ENCODE measurements around the gene HIRIP3.

HIRIP3 gene

GRCh38 chr16:29999605-30000004 lies 4.2 kb upstream of the HIRIP3 start:
- Mint-ChIP-seq H3K36me3 (peaks cover 35% of the 10 kb centered on the region), H3K4me1 (peaks cover 28% of the 10 kb centered on the region), H3K27ac (no peak overlapping the region), H3K27me3 (no peaks in the 10 kb centered on the region), H3K4me3 (no peak overlapping the region), H3K9me3 (no peaks in the 10 kb centered on the region)
- DNase-seq, result no peak
- CTCF ChIA-PET, result no interaction called here

- peak overlapping the region; percentile 98 for H3K27ac Mint-ChIP-seq
- H3K27me3 Mint-ChIP-seq, result no peaks in the 10 kb centered on the region
- peaks cover 40% of the 10 kb centered on the region for H3K4me1 Mint-ChIP-seq
- no peaks in the 10 kb centered on the region for H3K9me3 Mint-ChIP-seq
- DNase-seq, result no peak
- peaks cover 38% of the 10 kb centered on the region for H3K36me3 Mint-ChIP-seq
- CTCF ChIA-PET, result interaction anchor here (1.2 to 1.3 kb wide), 2 partner anchors 36 to 297 kb away, joined by 3 to 5 read pairs; no protein-coding TSS in a partner anchor
- H3K4me3 Mint-ChIP-seq, result peak overlapping the region; percentile 93
Measured at GRCh38 chr16:29996766-29997250, 1.4 kb upstream of the HIRIP3 start.

GRCh38 chr16:29995911-29996765 lies 721 bp upstream of the HIRIP3 start, which contains the start of gene INO80E:
Gene INO80E, plus strand, starts transcription at chr16:29996241. Its CDS starts 70 bp downstream, at chr16:29996311.
- Mint-ChIP-seq H3K27me3 (no peaks in the 10 kb centered on the region), H3K4me1 (peaks cover 40% of the 10 kb centered on the region), H3K27ac (peak within 1 kb of the TSS; percentile 98), H3K9me3 (no peaks in the 10 kb centered on the region), H3K4me3 (peak within 1 kb of the TSS; percentile 93), H3K36me3 (peaks cover 40% of the 10 kb centered on the region)
- CTCF ChIA-PET, result interaction anchor here (0.6 to 1.3 kb wide), 3 partner anchors 8 to 296 kb away, joined by 3 to 5 read pairs (median 3); no protein-coding TSS in a partner anchor
- peak; percentile 100 for DNase-seq

GRCh38 chr16:29994600-29995323 lies 655 bp downstream of the HIRIP3 start:
- H3K4me1 Mint-ChIP-seq, result peaks cover 40% of the 10 kb centered on the region
- peak overlapping the region; percentile 93 for H3K4me3 Mint-ChIP-seq
- no peaks in the 10 kb centered on the region for H3K9me3 Mint-ChIP-seq
- peak overlapping the region; percentile 98 for H3K27ac Mint-ChIP-seq
- CTCF ChIA-PET, result no interaction called here
- peak; percentile 86 for DNase-seq
- no peaks in the 10 kb centered on the region for H3K27me3 Mint-ChIP-seq
- H3K36me3 Mint-ChIP-seq, result peaks cover 47% of the 10 kb centered on the region

- Mint-ChIP-seq H3K36me3 (peaks cover 52% of the 10 kb centered on the region), H3K4me1 (peaks cover 40% of the 10 kb centered on the region), H3K27me3 (no peaks in the 10 kb centered on the region), H3K27ac (peak overlapping the region; percentile 98), H3K4me3 (peak overlapping the region; percentile 93), H3K9me3 (no peaks in the 10 kb centered on the region)
- CTCF ChIA-PET, result no interaction called here
- no peak for DNase-seq
Measured at GRCh38 chr16:29993903-29994599, 1.4 kb downstream of the HIRIP3 start.

- DNase-seq, result no peak
- Mint-ChIP-seq H3K9me3 (no peaks in the 10 kb centered on the region), H3K4me1 (peaks cover 38% of the 10 kb centered on the region), H3K27me3 (no peaks in the 10 kb centered on the region), H3K27ac (no peak overlapping the region), H3K4me3 (no peak overlapping the region), H3K36me3 (peaks cover 50% of the 10 kb centered on the region)
- CTCF ChIA-PET, result interaction anchor here (0.8 kb wide), 1 partner anchor 12 kb away, joined by 3 read pairs; no protein-coding TSS in a partner anchor
Measured at GRCh38 chr16:29993191-29993902, 2.1 kb downstream of the HIRIP3 start.

- Mint-ChIP-seq H3K4me3 (peak overlapping the region; percentile 37), H3K4me1 (peaks cover 31% of the 10 kb centered on the region), H3K36me3 (peaks cover 50% of the 10 kb centered on the region), H3K9me3 (no peaks in the 10 kb centered on the region), H3K27me3 (no peaks in the 10 kb centered on the region), H3K27ac (no peak overlapping the region)
- no peak for DNase-seq
- CTCF ChIA-PET, result interaction anchor here (0.8 kb wide), 1 partner anchor 13 kb away, joined by 3 read pairs; no protein-coding TSS in a partner anchor
Measured at GRCh38 chr16:29992344-29992967, 3.0 kb downstream of the HIRIP3 start.

GRCh38 chr16:29991571-29991904 lies 3.9 kb downstream of the HIRIP3 start:
- H3K36me3 Mint-ChIP-seq, result peaks cover 48% of the 10 kb centered on the region
- CTCF ChIA-PET, result no interaction called here
- peaks cover 25% of the 10 kb centered on the region for H3K4me1 Mint-ChIP-seq
- H3K27me3 Mint-ChIP-seq, result no peaks in the 10 kb centered on the region
- H3K27ac Mint-ChIP-seq, result no peak overlapping the region
- DNase-seq, result no peak
- H3K4me3 Mint-ChIP-seq, result no peak overlapping the region
- no peaks in the 10 kb centered on the region for H3K9me3 Mint-ChIP-seq

GRCh38 chr16:29990883-29991570 lies 4.4 kb downstream of the HIRIP3 start:
- Mint-ChIP-seq H3K9me3 (no peaks in the 10 kb centered on the region), H3K4me3 (no peak overlapping the region), H3K36me3 (peaks cover 51% of the 10 kb centered on the region), H3K4me1 (peaks cover 20% of the 10 kb centered on the region), H3K27ac (no peak overlapping the region), H3K27me3 (no peaks in the 10 kb centered on the region)
- CTCF ChIA-PET, result no interaction called here
- no peak for DNase-seq

GRCh38 chr16:29990034-29990433 lies 5.4 kb downstream of the HIRIP3 start:
- Mint-ChIP-seq H3K4me1 (peaks cover 16% of the 10 kb centered on the region), H3K36me3 (peaks cover 56% of the 10 kb centered on the region), H3K4me3 (no peak overlapping the region), H3K27ac (no peak overlapping the region), H3K27me3 (no peaks in the 10 kb centered on the region), H3K9me3 (no peaks in the 10 kb centered on the region)
- CTCF ChIA-PET, result no interaction called here
- no peak for DNase-seq

GRCh38 chr16:29989111-29989858 lies 6.1 kb downstream of the HIRIP3 start:
- DNase-seq, result no peak
- H3K27ac Mint-ChIP-seq, result no peak overlapping the region
- peaks cover 9% of the 10 kb centered on the region for H3K4me1 Mint-ChIP-seq
- peaks cover 59% of the 10 kb centered on the region for H3K36me3 Mint-ChIP-seq
- H3K9me3 Mint-ChIP-seq, result no peaks in the 10 kb centered on the region
- CTCF ChIA-PET, result no interaction called here
- H3K4me3 Mint-ChIP-seq, result no peak overlapping the region
- no peaks in the 10 kb centered on the region for H3K27me3 Mint-ChIP-seq

GRCh38 chr16:29988346-29989075 lies 6.9 kb downstream of the HIRIP3 start:
- H3K27ac Mint-ChIP-seq, result no peak overlapping the region
- H3K9me3 Mint-ChIP-seq, result no peaks in the 10 kb centered on the region
- peaks cover 3% of the 10 kb centered on the region for H3K4me1 Mint-ChIP-seq
- H3K4me3 Mint-ChIP-seq, result no peak overlapping the region
- CTCF ChIA-PET, result no interaction called here
- DNase-seq, result no peak
- H3K36me3 Mint-ChIP-seq, result peaks cover 61% of the 10 kb centered on the region
- no peaks in the 10 kb centered on the region for H3K27me3 Mint-ChIP-seq

Data from activated naive CD4-positive, alpha-beta T cell treated with anti-CD3 and anti-CD28 coated beads, Interleukin-2, amount 10 ng/mL, durations not matched to agents 7 days and 5 days (primary cell).